IPS-15b (cell line): ENCODE measurements around the gene CDC37.

Experiments used
- H3K27me3 ChIP-seq: one replicate; pipeline ENCODE4 v1.6.1; 2013; ENCODE audit warnings: low read length; ENCODE audit not compliant: control insufficient read depth, insufficient read depth
- H3K36me3 ChIP-seq: one replicate; pipeline ENCODE4 v1.6.1; 2013; ENCODE audit warnings: low read length; ENCODE audit not compliant: control insufficient read depth, insufficient read depth
- H3K4me1 ChIP-seq: one replicate; pipeline ENCODE4 v1.6.1; 2013; ENCODE audit warnings: mild to moderate bottlenecking, low read length; ENCODE audit not compliant: control insufficient read depth, insufficient read depth
- H3K4me3 ChIP-seq: one replicate; pipeline ENCODE4 v1.5.1; 2013; ENCODE audit warnings: low read depth, low read length
- H3K9ac ChIP-seq: one replicate; pipeline ENCODE4 v1.6.1; 2013; ENCODE audit warnings: low read depth, mild to moderate bottlenecking, low read length
- H3K9me3 ChIP-seq: one replicate; pipeline ENCODE4 v1.6.1; 2013; ENCODE audit warnings: mild to moderate bottlenecking, low read length; ENCODE audit not compliant: control insufficient read depth, insufficient read depth

Gene CDC37

GRCh38 chr19:10403137-10404021 lies at the start of gene CDC37:
TSS of gene CDC37 (minus strand) at chr19:10403542. CDS start at chr19:10403479, 63 bp downstream.
- Histone ChIP-seq H3K9me3 (no peaks in the 10 kb centered on the region), H3K36me3 (no peaks in the 10 kb centered on the region), H3K4me1 (peaks cover 2% of the 10 kb centered on the region)

DNA sequence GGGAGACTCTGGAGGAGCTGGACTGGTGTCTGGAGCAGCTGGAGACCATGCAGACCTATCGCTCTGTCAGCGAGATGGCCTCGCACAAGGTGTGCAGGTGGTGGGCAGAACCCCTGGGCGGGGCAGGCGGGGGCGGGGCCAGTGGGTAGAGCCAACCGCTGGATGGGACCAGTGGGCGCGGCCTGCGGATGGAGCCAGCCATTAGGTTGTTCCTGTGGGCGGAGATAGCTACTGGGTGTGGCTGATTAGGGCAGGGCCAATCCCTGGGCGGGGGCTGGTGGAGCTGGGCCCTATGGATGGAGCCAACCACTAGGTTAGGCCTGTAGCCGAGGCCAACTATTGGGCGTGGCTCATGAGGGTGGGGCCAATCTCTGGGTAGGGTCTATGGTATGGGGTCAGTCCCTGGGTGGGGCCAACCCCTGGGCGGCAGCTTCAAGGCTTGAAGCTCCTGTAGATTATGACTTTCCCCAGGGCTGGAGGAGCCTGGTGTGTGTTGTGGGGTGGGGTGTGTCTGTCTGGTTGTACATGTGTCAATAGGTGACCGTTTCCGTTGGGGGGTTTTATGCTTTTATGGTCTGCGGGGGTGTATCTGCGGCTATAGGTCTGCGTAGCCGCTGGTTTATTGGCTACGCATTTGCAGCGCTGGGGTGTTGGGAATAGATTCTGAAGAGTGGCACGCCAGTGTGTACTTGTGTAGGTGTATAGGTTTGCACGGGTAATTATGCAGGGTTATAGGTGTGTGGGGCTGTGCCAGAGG lies 47.7 kb upstream of the CDC37 start:
- no peak overlapping the region for H3K4me3 ChIP-seq
- H3K9ac ChIP-seq: no peak overlapping the region
- H3K36me3 ChIP-seq: no peaks in the 10 kb centered on the region
- peaks cover 2% of the 10 kb centered on the region for H3K4me1 ChIP-seq
- no peaks in the 10 kb centered on the region for H3K9me3 ChIP-seq
- no peaks in the 10 kb centered on the region for H3K27me3 ChIP-seq

More at GRCh38 chr19:10403137-10404021, at the start of gene CDC37:
- peaks cover 22% of the 10 kb centered on the region for H3K27me3 ChIP-seq
- peak within 1 kb of the TSS; percentile 92 for H3K9ac ChIP-seq
- H3K4me3 ChIP-seq: peak within 1 kb of the TSS; percentile 97

- no peaks in the 10 kb centered on the region for H3K36me3 ChIP-seq
- H3K4me3 ChIP-seq: no peak overlapping the region
- peaks cover 2% of the 10 kb centered on the region for H3K4me1 ChIP-seq
- no peaks in the 10 kb centered on the region for H3K27me3 ChIP-seq
- H3K9me3 ChIP-seq: no peaks in the 10 kb centered on the region
- no peak overlapping the region for H3K9ac ChIP-seq
These were observed 47.0 kb upstream of the CDC37 start for GRCh38 chr19:10450191-10450852.

DNA sequence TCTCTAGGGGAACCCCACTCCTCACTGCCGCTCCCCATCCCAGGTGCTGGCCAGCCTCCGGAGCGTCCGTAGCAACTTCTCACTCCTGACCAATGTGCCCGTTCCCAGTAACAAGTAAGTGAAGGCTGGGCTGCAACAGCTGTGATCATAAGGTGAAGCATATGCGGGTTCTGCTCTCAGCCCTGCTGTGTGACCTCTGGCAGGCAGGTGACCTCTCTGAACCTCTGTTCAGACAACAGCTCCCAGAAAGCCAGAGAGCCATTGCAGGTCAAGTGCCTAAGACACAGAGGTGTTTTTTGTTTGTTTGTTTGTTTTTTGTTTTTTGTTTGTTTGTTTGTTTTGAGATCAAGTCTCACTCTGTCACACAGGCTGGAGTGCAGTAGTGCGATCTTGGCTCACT lies 45.7 kb upstream of the CDC37 start:
- H3K36me3 ChIP-seq: no peaks in the 10 kb centered on the region
- no peaks in the 10 kb centered on the region for H3K9me3 ChIP-seq
- H3K9ac ChIP-seq: no peak overlapping the region
- H3K4me1 ChIP-seq: peaks cover under 1% of the 10 kb centered on the region
- no peak overlapping the region for H3K4me3 ChIP-seq
- H3K27me3 ChIP-seq: no peaks in the 10 kb centered on the region

DNA sequence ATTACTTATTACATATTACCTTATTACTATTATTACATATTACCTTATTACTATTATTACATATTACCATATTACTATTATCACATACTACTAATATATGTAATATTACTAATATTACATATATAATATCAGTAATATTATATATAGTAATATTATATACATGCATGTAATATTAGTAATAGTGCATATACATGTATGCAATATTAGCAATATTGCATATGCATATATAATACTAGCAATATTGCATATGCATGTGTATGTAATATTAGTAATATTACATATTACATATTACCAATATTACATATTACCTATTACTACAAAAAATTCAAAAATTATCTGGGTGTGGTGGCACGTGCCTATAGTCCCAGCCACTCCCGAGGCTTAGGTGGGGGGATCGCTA lies 39.4 kb upstream of the CDC37 start:
- Histone ChIP-seq H3K4me1 (no peaks in the 10 kb centered on the region), H3K36me3 (no peaks in the 10 kb centered on the region), H3K4me3 (no peak overlapping the region), H3K9me3 (no peaks in the 10 kb centered on the region), H3K9ac (no peak overlapping the region), H3K27me3 (no peaks in the 10 kb centered on the region)

- no peaks in the 10 kb centered on the region for H3K4me1 ChIP-seq
- no peaks in the 10 kb centered on the region for H3K36me3 ChIP-seq
- no peaks in the 10 kb centered on the region for H3K9me3 ChIP-seq
- H3K27me3 ChIP-seq: no peaks in the 10 kb centered on the region
- no peak overlapping the region for H3K4me3 ChIP-seq
- H3K9ac ChIP-seq: no peak overlapping the region
These were observed 36.2 kb upstream of the CDC37 start for GRCh38 chr19:10439588-10439987.

DNA sequence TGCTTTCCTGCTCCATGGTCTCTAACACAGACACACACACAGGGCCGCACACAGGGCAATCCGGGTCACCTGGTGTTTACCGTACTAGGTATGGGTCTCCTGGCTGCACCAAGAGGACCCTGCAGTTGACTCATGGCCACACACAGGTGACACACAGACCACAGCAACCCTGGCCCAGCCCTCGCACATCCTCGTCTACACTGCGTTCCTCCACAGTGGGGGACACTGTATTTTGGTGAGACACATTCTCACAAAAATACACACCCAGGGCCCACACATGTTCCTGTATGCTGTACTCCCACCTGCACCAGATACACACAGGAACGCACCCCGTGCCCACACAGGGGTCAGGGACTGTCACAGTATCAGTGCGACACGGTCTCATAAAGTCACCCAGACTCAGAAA lies 29.8 kb upstream of the CDC37 start:
- H3K9me3 ChIP-seq: no peaks in the 10 kb centered on the region
- H3K36me3 ChIP-seq: no peaks in the 10 kb centered on the region
- peaks cover 5% of the 10 kb centered on the region for H3K4me1 ChIP-seq
- H3K27me3 ChIP-seq: peaks cover 43% of the 10 kb centered on the region
- H3K9ac ChIP-seq: no peak overlapping the region
- H3K4me3 ChIP-seq: no peak overlapping the region

DNA sequence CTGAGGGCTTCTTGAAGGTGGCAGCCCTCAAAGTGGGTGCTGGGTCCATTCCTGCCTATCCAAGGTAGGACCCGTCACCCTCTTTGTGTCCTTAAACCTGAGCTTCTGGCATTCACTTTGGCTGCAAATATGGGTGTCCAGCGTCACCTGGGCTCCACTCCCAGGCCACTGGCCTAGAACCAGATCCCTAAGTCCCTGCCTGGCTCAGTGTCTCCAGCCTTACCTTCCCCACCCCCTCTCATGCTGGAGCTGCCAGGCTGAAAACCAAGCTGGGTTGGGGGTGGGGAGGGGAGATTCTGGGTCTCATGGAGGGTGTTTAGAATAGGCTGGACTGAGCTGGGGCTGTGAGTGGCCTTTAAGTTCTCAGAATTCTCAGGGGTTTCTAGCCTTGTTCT lies 29.4 kb upstream of the CDC37 start:
- H3K27me3 ChIP-seq: peaks cover 46% of the 10 kb centered on the region

DNA sequence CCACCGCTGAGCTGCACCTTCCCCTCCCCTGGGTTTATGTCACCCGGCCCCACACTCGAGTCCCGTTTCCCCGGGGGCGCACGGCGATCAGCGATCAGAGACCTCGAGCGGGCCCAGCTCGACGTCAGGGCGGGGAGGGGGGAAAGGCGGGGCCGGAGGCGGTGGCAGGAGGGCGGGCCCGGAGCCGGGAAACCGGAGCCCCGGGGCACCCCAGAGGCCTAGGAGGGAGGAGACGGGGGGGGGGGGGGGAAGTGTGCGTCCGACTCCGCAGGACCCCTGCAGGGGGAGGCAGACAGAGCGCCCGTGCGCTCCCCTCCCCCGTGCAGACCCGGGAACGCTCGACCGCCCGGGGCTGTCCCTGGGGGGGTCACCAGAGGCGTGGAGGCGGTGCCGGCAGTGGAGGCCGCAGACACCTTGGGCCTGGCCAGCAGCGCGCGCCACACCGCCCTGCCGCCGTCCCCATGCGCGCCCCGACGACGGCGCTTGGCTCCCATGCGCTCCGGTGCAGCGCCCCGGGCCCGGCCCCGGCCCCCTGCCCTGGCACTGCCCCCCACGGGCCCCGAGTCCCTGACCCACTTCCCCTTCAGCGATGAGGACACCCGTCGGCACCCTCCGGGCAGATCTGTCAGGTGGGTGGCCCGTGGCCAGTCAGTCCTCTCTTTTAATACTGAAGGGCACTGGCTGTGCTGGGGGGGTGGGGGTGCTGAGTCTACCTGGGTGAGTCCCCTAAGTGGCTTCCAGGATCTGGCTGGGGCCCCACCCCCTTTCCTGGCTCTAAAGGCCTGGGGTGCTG lies 28.8 kb upstream of the CDC37 start:
- H3K4me3 ChIP-seq: peak overlapping the region; percentile 39
- no peak overlapping the region for H3K9ac ChIP-seq
- H3K4me1 ChIP-seq: peaks cover 5% of the 10 kb centered on the region
- no peaks in the 10 kb centered on the region for H3K36me3 ChIP-seq
- no peaks in the 10 kb centered on the region for H3K9me3 ChIP-seq
- peaks cover 52% of the 10 kb centered on the region for H3K27me3 ChIP-seq

More for the DNA sequence above, 29.4 kb upstream of the CDC37 start:
- Histone ChIP-seq H3K9ac (no peak overlapping the region), H3K9me3 (no peaks in the 10 kb centered on the region), H3K36me3 (no peaks in the 10 kb centered on the region), H3K4me1 (peaks cover 5% of the 10 kb centered on the region), H3K4me3 (peak overlapping the region; percentile 22)

DNA sequence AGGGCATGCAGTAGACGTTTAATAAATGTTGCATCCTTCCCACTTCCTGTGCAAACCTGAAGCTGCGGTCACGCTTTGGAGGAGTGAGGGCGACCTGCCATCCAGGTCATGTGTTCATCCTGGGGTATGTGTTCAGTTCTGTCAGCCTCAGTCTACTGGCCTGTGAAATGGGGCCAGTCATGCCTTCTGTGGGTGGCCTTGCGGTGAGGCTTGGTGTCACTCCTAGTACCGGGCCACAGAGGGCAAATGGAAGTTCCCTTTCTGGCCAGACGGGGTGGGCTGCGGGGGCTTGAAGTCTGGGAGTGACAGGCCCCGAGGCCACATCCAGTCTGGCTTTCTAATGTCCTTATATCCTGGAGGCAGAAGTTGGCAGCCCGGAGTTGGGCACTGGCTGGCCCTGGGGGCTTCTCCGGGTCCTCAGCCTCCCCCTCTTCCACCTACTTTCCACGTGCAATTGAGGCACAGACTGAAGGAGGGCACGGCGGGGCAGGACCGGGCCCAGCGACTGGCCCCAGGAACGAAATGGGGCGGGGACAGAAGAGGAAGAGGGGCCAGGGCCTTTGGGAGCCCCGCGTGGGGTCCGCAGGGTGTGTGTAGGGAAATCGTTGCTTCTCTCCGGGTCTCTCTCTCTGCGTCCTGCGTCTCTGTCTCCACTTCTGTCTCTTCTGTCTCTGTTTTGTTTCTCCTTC lies 28.1 kb upstream of the CDC37 start:
- peaks cover 58% of the 10 kb centered on the region for H3K27me3 ChIP-seq
- peaks cover 5% of the 10 kb centered on the region for H3K4me1 ChIP-seq
- no peak overlapping the region for H3K9ac ChIP-seq
- no peaks in the 10 kb centered on the region for H3K36me3 ChIP-seq
- peak overlapping the region; percentile 49 for H3K4me3 ChIP-seq
- H3K9me3 ChIP-seq: no peaks in the 10 kb centered on the region
